Endothelial cell (in vitro differentiated cells): ENCODE results near the gene FOXJ3. TPM values are rescaled to one million over a fixed set of nuclear protein-coding genes. Genes with fewer than 3 reads are reported as not detected.

Experiments used
- DNase-seq: peaks from one replicate; pipeline ENCODE4 v3.0.0; 2021; ENCODE audit warnings: low spot score
- H3K27ac Mint-ChIP-seq: one replicate; pipeline ENCODE4 v1.8.0; 2021; ENCODE audit warnings: mixed read lengths, inconsistent platforms; ENCODE audit not compliant: unreplicated experiment
- H3K27me3 Mint-ChIP-seq: one replicate; pipeline ENCODE4 v1.8.0; 2021; ENCODE audit warnings: mild to moderate bottlenecking, moderate library complexity, mixed read lengths, inconsistent platforms; ENCODE audit not compliant: unreplicated experiment
- H3K36me3 Mint-ChIP-seq: one replicate; pipeline ENCODE4 v1.8.0; 2021; ENCODE audit warnings: mild to moderate bottlenecking, low read depth, mixed read lengths, inconsistent platforms; ENCODE audit not compliant: unreplicated experiment
- H3K4me1 Mint-ChIP-seq: one replicate; pipeline ENCODE4 v1.8.0; 2021; ENCODE audit warnings: mild to moderate bottlenecking, mixed read lengths, inconsistent platforms; ENCODE audit not compliant: unreplicated experiment
- H3K4me3 Mint-ChIP-seq: one replicate; pipeline ENCODE4 v1.8.0; 2021; ENCODE audit warnings: mild to moderate bottlenecking, mixed read lengths, inconsistent platforms; ENCODE audit not compliant: unreplicated experiment
- H3K9me3 Mint-ChIP-seq: one replicate; pipeline ENCODE4 v1.8.0; 2021; ENCODE audit warnings: mixed read lengths, inconsistent platforms; ENCODE audit not compliant: unreplicated experiment
- CTCF ChIP-seq: fragments of 200-600 bp; sonication (generic); IDR thresholded peaks from one replicate; pipeline ENCODE4 v1.5.0; 2021; ENCODE audit warnings: antibody characterized with exemption; ENCODE audit not compliant: unreplicated experiment
- total RNA-seq: library from RNA; stranded (reverse); fragmentation: NEBNext Ultra II Directional; extraction: Animal tissue kit (Norgen Biotek cat#: 25700); gene quantifications from one replicate; pipeline ENCODE4 v1.2.1, GENCODE V29; 2021; ENCODE audit not compliant: unreplicated experiment

Gene FOXJ3
- total RNA-seq, 1 donor from 2014 or later, result 65.9 TPM

DNA sequence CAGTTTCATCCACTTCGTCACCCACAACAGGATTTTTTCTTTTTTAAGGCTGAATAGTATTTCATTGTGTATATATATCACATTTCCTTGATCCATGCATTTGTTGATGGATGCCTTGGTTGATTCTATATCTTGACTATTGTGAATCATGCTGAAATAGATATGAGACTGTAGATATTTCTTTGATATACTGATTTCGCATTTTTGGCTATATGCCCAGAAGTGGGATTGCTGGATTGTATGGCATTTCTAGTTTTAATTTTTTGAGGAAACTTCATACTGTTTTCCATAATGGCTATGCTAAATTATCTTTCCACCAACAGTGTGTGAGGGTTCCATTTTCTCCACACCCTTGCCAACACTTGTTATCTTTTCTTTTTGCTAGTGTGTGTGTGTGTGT lies 176.8 kb downstream of the FOXJ3 start:
- Mint-ChIP-seq H3K36me3 (no peaks in the 10 kb centered on the region), H3K4me1 (no peaks in the 10 kb centered on the region), H3K27me3 (peaks cover 10% of the 10 kb centered on the region), H3K9me3 (no peaks in the 10 kb centered on the region), H3K4me3 (no peak overlapping the region), H3K27ac (no peak overlapping the region)
- no peak for TF ChIP-seq CTCF
- no peak for DNase-seq

DNA sequence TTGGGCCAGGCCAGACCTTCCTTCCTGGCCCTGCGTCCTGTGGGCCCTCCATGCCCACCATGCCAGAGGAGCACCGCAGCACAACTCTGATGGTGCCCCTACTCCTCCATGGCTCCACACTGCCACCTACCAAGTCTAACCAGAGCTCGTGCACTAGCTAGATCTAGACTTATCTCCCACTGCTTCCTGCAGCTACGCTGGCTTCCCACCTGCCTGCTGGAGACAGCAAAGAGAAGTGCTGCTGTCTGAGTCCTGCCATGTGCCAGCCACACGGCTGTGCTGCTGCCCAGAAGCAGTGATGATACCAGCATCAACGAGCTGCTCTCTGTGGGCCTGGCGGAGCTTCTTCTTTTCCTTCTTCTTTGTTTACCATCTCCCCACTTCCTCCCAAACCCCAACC lies 177.4 kb downstream of the FOXJ3 start:
- no peak overlapping the region for H3K4me3 Mint-ChIP-seq
- TF ChIP-seq CTCF, result no peak
- no peak for DNase-seq
- peaks cover 11% of the 10 kb centered on the region for H3K27me3 Mint-ChIP-seq
- no peak overlapping the region for H3K27ac Mint-ChIP-seq
- no peaks in the 10 kb centered on the region for H3K36me3 Mint-ChIP-seq
- H3K9me3 Mint-ChIP-seq, result no peaks in the 10 kb centered on the region
- H3K4me1 Mint-ChIP-seq, result no peaks in the 10 kb centered on the region

- no peak for TF ChIP-seq CTCF
- Mint-ChIP-seq H3K36me3 (no peaks in the 10 kb centered on the region), H3K4me1 (no peaks in the 10 kb centered on the region), H3K27ac (no peak overlapping the region), H3K4me3 (no peak overlapping the region), H3K9me3 (no peaks in the 10 kb centered on the region), H3K27me3 (peaks cover 11% of the 10 kb centered on the region)
- DNase-seq, result no peak
Measured at GRCh38 chr1:42155362-42155761, 179.7 kb downstream of the FOXJ3 start.

DNA sequence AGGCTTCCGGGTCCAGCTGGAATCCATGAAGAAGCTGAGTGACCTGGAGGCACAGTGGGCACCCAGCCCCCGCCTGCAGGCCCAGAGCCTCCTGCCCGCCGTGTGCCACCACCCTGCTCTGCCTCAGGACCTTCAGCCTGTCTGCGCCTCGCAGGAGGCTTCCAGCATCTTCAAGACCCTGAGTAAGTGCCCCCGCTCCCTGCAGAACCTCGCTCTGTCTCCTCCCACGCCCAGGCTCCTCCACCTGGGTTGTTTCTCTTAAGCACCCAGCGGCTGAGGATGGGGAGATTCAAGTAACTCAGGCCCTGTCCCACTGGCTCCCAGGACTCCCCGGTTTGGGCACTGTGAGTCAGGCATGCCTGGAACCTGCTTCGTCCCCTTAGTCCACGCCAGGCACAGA lies 180.3 kb downstream of the FOXJ3 start:
- H3K27me3 Mint-ChIP-seq, result peaks cover 11% of the 10 kb centered on the region
- H3K4me3 Mint-ChIP-seq, result no peak overlapping the region
- no peak for TF ChIP-seq CTCF
- no peaks in the 10 kb centered on the region for H3K4me1 Mint-ChIP-seq
- DNase-seq, result no peak
- H3K9me3 Mint-ChIP-seq, result no peaks in the 10 kb centered on the region
- no peak overlapping the region for H3K27ac Mint-ChIP-seq
- no peaks in the 10 kb centered on the region for H3K36me3 Mint-ChIP-seq

DNA sequence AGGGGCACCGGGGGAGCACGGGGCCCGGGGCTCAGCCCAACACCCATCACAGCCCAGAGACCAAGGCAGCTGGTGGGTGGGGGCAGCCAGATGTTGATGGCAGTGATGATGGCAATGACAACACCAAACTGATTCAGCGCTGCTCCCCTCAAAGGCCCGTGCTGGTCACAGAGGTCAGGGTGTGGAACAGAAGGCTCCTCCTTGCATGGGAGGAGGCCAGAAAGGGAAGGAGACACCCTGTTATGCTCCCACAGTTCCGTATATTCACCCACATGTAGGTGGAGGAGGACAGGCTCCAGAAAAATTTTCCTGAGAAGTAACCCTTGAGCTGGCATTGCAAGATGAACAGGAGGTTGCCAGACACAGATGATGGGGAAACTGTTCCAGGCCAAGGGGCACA lies 181.4 kb downstream of the FOXJ3 start:
- no peak overlapping the region for H3K27ac Mint-ChIP-seq
- no peaks in the 10 kb centered on the region for H3K36me3 Mint-ChIP-seq
- H3K9me3 Mint-ChIP-seq, result no peaks in the 10 kb centered on the region
- H3K27me3 Mint-ChIP-seq, result peaks cover 8% of the 10 kb centered on the region
- DNase-seq, result no peak
- no peak for TF ChIP-seq CTCF
- H3K4me1 Mint-ChIP-seq, result no peaks in the 10 kb centered on the region
- no peak overlapping the region for H3K4me3 Mint-ChIP-seq
